Measurements from ENCODE around the gene MMP14.
"Not testable (repeated sequence)": the region's sequence is repeated elsewhere in the genome, so short reads cannot be mapped to it uniquely, and the experiment has no call there.

MMP14 gene

GRCh38 chr14:22847661-22848341 is 11.4 kb downstream of the MMP14 start:
- no peak for DNase-seq (ENCODE audit: insufficient read length, low spot score)
- FAIRE-seq, result no peak
- no peak for TF ChIP-seq CTCF (IDR thresholded peaks at IDR 0.05; ENCODE audit: insufficient read depth, missing control alignments)

- TF ChIP-seq CTCF (IDR thresholded peaks at IDR 0.05; ENCODE audit: insufficient read depth, missing control alignments), result no peak
- DNase-seq (ENCODE audit: insufficient read length, low spot score) (no peak), FAIRE-seq (no peak)
Observed at GRCh38 chr14:22848351-22849164, 12.2 kb downstream of the MMP14 start.

GRCh38 chr14:22849212-22849819 is 12.9 kb downstream of the MMP14 start:
- TF ChIP-seq CTCF (IDR thresholded peaks at IDR 0.05; ENCODE audit: insufficient read depth, missing control alignments), result no peak
- FAIRE-seq, result no peak
- no peak for DNase-seq (ENCODE audit: insufficient read length, low spot score)

GRCh38 chr14:22850944-22851764 is 14.8 kb downstream of the MMP14 start:
- DNase-seq (ENCODE audit: insufficient read length, low spot score), result no peak
- TF ChIP-seq CTCF (IDR thresholded peaks at IDR 0.05; ENCODE audit: insufficient read depth, missing control alignments), result no peak
- no peak for FAIRE-seq

- not testable (repeated sequence) for DNase-seq (ENCODE audit: insufficient read length, low spot score); FAIRE-seq
Observed at GRCh38 chr14:22852178-22852577, 15.8 kb downstream of the MMP14 start.

- DNase-seq (ENCODE audit: insufficient read length, low spot score) (no peak), FAIRE-seq (no peak)
- TF ChIP-seq CTCF (IDR thresholded peaks at IDR 0.05; ENCODE audit: insufficient read depth, missing control alignments), result no peak
Observed at GRCh38 chr14:22852599-22852939, 16.2 kb downstream of the MMP14 start.
